GM19351 (cell line): ENCODE data around the gene IGFBP2.

Experiments
- ATAC-seq: cut with Tn5 transposase; IDR thresholded peaks from one replicate; pipeline ENCODE4 v1.9.1; 2021; ENCODE audit warnings: mild to moderate bottlenecking, moderate library complexity; ENCODE audit not compliant: unreplicated experiment

IGFBP2 gene

GRCh38 chr2:216680951-216681629, 47.9 kb downstream of the IGFBP2 start:
- ATAC-seq: no peak

- ATAC-seq: no peak
Measured at GRCh38 chr2:216681683-216682082, 48.5 kb downstream of the IGFBP2 start.

- no peak for ATAC-seq
Measured at GRCh38 chr2:216683846-216684245, 50.6 kb downstream of the IGFBP2 start.

- no peak for ATAC-seq
Measured at GRCh38 chr2:216685327-216685875, 52.2 kb downstream of the IGFBP2 start.

- no peak for ATAC-seq
Measured at GRCh38 chr2:216687111-216687510, 53.9 kb downstream of the IGFBP2 start.

GRCh38 chr2:216687646-216688045, 54.4 kb downstream of the IGFBP2 start:
- no peak for ATAC-seq

GRCh38 chr2:216688731-216689340, 55.6 kb downstream of the IGFBP2 start:
- ATAC-seq: no peak

- ATAC-seq: no peak
Measured at GRCh38 chr2:216689397-216689796, 56.2 kb downstream of the IGFBP2 start.

- no peak for ATAC-seq
Measured at GRCh38 chr2:216690456-216690852, 57.2 kb downstream of the IGFBP2 start.

- ATAC-seq: no peak
Measured at GRCh38 chr2:216690853-216691741, 57.9 kb downstream of the IGFBP2 start.

GRCh38 chr2:216692636-216693413, 59.6 kb downstream of the IGFBP2 start:
- ATAC-seq: no peak

GRCh38 chr2:216693414-216694080, 60.3 kb downstream of the IGFBP2 start:
- ATAC-seq: no peak

GRCh38 chr2:216694082-216694825, 61.0 kb downstream of the IGFBP2 start:
- no peak for ATAC-seq

- ATAC-seq: no peak
Measured at GRCh38 chr2:216694826-216695217, 61.6 kb downstream of the IGFBP2 start.

- no peak for ATAC-seq
Measured at GRCh38 chr2:216695401-216695821, 62.2 kb downstream of the IGFBP2 start, which contains the start of gene IGFBP5. Gene IGFBP5 (minus strand): TSS chr2:216695549. CDS start chr2:216694775, 774 bp downstream.

GRCh38 chr2:216696321-216696720, 63.1 kb downstream of the IGFBP2 start:
- ATAC-seq: no peak

- no peak for ATAC-seq
Measured at GRCh38 chr2:216696751-216697560, 63.7 kb downstream of the IGFBP2 start.

GRCh38 chr2:216698293-216698692, 65.1 kb downstream of the IGFBP2 start:
- no peak for ATAC-seq
